ENCODE results near the gene PARD3B. TPM values are rescaled to one million over a fixed set of nuclear protein-coding genes. Genes with fewer than 3 reads are reported as not detected.

The PARD3B gene
- total RNA-seq, 1 experiment from 2014 or later, result 0.37 TPM

DNA sequence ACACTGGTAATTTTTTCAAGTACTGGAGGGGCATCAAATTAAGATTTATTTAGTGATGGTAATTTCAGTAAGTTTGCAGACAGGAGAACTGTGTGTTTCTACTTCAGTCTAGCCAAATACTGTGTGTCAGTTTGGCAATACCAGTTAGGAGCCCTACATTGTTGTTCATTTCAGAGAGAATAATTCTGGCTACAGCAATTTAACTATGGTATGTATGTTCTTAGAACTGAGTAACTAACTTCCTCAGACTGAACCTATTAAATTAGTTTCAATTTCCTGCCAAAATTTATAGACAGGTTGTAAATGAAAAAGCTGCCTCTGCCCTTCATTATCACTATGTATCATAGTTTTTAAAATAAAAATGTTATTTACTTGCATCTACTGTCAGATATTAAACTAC is 332.4 kb downstream of the PARD3B start:
- in situ Hi-C loops (cut with HindIII; ENCODE audit: low pct_unique_long_range_greater_than_20kb, low sequenced_read_pairs), result no loop called here
- DNase-seq (ENCODE audit: low read depth, low spot score), result no peak

DNA sequence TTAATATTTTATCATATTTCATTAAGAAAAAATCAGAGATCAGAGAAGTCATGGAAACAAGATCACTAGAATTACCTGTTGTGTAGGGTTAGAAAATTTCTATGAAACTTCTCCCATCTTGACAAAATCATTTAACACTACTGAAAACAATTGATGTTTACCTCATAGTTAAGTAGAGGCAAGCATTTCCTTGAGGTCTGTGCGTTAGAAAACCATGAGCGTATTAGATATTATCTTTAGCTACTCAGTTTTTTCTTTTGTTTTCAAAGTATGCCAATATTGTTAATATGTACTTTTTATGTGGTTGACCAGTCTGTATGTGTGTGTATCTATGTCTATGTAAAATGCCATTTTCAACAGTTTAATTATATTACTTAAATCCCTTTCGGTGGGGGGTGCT is 335.7 kb downstream of the PARD3B start:
- no peak for DNase-seq (ENCODE audit: low read depth, low spot score)
- in situ Hi-C loops (cut with HindIII; ENCODE audit: low pct_unique_long_range_greater_than_20kb, low sequenced_read_pairs), result no loop called here

DNA sequence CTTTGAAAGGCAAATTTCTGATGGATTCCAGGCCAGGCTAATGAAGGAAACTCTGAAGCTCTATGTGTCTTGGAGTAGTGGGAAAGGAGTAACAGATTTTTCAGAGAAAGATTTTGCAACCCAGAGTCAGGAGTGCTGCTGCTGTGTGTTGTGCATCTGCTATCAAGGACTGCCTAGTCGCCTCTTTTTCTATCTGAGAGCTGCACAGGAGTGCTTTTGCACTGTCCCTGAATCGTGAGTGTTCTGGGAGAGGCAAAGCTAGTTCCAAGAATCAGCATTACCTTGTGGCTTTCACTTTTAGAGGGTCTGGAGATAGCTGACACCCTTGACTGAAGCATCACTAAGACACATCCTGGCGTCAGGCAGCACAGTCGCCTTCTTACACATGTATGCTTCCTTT is 336.4 kb downstream of the PARD3B start:
- DNase-seq (ENCODE audit: low read depth, low spot score), result no peak
- in situ Hi-C loops (cut with HindIII; ENCODE audit: low pct_unique_long_range_greater_than_20kb, low sequenced_read_pairs), result no loop called here

DNA sequence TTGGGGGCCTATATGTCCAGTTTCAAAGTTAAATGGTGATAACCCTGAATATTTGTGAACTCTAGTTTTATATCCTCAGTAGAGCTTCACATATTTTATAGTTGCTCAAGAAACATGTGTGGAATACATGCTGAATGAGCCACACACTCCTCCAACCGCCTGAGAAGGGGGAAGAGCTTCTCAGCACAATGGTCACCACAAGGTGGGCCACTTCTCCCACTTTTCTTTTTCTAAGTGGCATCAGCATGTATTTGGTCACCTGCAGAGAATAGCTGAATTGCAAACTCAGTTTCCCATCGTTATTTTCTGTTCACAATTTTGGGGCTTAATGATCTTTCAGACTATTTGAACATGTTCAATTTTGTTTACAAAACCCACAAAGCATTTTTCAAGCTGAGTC is 340.5 kb downstream of the PARD3B start:
- in situ Hi-C loops (cut with HindIII; ENCODE audit: low pct_unique_long_range_greater_than_20kb, low sequenced_read_pairs), result no loop called here
- peak; percentile 5 for DNase-seq (ENCODE audit: low read depth, low spot score)

DNA sequence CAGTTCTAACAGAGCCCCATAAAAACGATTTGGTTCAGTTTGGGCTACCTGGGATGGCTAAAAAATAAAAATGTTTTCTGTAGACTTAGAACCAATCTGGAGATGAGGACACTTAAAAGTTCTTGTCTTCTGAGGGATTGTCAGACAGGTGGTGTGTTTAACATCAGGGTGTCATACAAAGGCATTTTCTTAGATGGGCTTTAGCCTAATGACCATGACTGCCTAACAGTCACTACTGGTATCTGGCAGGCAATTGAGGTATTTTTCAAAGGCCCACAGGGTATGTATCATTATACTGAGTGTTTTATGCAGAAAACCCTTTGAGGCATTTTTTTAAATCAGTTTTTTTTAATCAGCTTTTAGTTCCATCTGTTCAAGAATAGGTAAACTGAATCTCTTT is 341.4 kb downstream of the PARD3B start:
- in situ Hi-C loops (cut with HindIII; ENCODE audit: low pct_unique_long_range_greater_than_20kb, low sequenced_read_pairs), result no loop called here
- DNase-seq (ENCODE audit: low read depth, low spot score), result no peak

DNA sequence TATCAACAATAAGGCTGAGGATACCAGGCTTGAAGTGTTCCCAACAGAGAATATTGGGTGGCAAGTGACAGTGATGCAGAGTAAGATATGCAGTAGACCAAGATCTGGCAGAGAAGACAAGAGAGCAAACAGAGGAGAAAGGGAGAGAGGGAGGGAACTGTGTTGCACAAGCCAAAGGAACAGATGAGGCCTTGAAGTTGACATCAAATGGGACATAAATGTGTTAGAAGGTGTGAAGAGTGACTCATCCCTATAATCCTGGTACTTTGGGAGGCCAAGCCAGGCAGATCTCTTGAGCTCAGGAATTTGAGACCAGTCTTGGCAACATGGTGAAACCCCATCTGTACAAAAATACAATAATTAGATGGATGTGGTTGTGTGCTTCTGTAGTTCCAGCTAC is 342.9 kb downstream of the PARD3B start:
- in situ Hi-C loops (cut with HindIII; ENCODE audit: low pct_unique_long_range_greater_than_20kb, low sequenced_read_pairs), result no loop called here
- no peak for DNase-seq (ENCODE audit: low read depth, low spot score)

DNA sequence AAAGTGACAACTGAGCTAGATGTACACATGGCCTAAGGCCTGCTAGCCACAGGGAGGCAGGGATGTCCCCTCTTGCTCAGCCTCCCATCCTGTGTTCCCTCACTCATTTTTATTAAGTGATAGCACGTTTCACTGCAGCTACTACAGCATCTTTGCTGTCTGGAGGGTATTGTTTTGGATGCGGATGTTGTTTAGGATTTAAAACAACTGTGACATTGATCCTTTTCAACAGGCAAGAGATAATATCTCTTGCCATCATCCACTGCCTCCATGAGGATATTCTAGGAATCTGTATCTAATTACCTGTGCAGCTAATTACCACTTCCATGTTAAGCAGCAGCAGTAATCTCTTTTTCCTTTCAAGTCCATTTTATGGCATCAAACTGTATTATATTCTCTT is 345.4 kb downstream of the PARD3B start:
- no peak for DNase-seq (ENCODE audit: low read depth, low spot score)
- in situ Hi-C loops (cut with HindIII; ENCODE audit: low pct_unique_long_range_greater_than_20kb, low sequenced_read_pairs), result no loop called here

DNA sequence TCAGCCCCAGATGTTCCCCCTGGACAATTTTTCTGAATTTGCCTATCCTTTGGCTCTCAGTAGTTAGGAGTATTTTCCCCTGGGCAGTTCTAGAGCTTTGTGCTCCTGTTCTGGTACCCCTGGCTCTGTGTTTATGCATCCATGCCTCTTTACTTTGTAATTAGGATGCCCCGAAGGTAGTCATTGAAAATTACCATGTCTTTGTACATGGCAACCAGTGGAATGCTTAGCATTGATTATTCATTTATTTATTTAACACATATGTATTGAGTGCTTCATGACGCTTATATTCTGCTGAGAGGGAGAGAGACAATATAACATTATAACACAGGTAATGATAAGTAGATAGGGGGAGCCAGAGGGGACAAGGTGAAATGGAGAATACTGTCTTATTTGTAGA is 346.5 kb downstream of the PARD3B start:
- no peak for DNase-seq (ENCODE audit: low read depth, low spot score)
- in situ Hi-C loops (cut with HindIII; ENCODE audit: low pct_unique_long_range_greater_than_20kb, low sequenced_read_pairs), result no loop called here

DNA sequence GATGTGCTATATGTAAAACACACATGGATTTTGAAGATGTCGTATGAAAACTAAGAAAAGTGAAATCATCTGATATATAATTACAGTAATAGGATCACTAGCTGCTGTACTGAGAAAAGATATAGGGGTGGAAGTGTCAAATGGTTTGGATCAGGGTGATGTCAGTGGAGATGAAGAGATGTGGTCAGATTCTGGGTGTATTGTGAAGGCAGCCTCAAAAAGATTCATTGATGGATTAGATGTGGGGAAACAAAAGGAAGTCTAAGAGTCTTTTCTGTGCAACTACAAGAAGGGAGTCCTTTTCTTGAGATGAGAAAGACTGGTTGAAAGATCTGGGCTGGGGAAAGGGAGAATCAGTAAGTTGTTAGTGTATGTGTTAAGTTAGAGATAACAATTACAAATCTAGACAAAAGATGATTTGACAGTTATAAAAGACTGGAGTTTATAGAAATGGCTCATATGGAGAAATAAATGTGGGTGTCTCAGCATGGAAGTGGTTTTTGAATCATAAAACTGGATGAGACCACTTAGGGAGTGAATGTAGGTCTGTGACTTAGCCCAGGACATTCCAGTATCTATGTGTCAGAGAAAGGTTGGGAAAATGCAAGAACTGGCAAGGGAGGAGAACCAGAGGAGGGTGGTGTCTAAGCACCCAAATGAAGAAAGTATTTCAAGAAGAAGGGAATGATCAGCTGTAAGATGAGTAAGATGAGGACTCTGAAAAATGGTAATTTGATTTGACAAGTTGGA is 347.4 kb downstream of the PARD3B start:
- DNase-seq (ENCODE audit: low read depth, low spot score), result no peak
- in situ Hi-C loops (cut with HindIII; ENCODE audit: low pct_unique_long_range_greater_than_20kb, low sequenced_read_pairs), result no loop called here

DNA sequence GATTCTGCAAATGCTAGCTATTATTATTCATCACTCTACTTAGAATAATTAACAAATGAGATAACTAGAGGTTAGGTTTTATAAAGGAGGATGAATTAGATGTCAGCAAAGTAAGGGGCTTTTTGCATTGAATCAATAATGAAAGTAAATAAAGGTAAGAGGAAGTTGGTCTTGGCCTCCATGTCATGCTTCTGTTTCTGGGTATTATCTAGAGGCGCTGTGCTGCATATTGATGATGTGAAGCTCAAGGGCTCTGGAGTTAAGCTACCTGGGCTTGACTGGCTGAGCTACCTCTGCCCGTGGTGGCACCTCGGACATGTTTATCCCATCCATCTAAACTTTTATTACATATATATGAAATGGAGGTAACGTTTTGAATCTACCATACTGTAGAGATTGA is 350.9 kb downstream of the PARD3B start:
- DNase-seq (ENCODE audit: low read depth, low spot score), result no peak
- in situ Hi-C loops (cut with HindIII; ENCODE audit: low pct_unique_long_range_greater_than_20kb, low sequenced_read_pairs), result no loop called here

DNA sequence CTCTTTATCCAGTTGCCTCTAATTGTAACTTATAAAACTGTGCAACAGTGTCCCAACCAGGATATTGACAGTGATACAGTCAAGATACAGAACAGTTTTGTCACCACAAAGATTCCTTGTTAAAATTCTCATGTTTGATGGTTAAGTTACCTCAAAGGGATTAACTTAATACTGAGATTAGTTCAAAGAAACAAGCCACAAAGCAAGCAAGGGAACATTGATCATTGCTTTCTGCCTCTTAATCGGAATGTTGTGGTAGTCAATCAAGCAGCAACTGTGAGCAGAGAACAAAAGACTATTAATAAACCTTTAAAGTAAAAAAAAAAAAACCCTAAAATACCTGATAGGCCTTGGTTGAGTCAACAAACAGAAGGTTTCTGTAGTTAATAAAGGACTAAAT is 352.3 kb downstream of the PARD3B start:
- in situ Hi-C loops (cut with HindIII; ENCODE audit: low pct_unique_long_range_greater_than_20kb, low sequenced_read_pairs), result no loop called here
- DNase-seq (ENCODE audit: low read depth, low spot score), result no peak

DNA sequence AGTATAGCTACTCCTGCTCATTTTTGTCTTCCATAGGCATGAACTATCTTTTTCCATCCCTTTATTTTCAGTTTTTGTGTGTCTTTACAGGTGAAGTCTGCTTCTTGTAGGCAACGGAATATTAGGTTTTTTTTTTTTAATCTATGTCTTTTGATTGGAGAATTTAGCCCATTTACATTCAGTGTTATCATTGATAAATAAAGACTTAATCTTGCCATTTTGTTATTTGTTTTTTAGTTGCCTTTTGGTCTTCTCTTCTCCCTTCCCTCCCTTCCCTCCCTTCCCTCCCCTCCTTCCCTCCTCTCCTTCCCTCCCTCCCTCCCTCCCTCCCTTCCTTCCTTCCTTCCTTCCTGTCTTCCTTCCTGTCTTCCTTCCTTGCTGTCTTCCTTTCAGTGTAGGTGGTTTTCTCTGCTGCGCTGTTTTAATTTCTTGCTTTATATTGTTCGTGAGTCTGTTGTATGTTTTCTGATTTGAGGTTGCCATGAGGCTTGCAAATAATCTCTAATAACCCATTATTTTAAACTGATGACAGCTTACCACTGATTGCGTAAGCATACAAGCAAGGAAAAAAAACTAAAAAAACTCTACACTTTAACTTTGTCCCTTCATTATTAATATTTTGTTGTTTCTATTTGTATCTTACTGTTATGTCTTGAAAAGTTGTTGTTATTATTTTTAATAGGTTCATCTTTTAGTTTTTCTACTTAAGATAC is 353.8 kb downstream of the PARD3B start:
- in situ Hi-C loops (cut with HindIII; ENCODE audit: low pct_unique_long_range_greater_than_20kb, low sequenced_read_pairs), result no loop called here
- DNase-seq (ENCODE audit: low read depth, low spot score), result no peak

DNA sequence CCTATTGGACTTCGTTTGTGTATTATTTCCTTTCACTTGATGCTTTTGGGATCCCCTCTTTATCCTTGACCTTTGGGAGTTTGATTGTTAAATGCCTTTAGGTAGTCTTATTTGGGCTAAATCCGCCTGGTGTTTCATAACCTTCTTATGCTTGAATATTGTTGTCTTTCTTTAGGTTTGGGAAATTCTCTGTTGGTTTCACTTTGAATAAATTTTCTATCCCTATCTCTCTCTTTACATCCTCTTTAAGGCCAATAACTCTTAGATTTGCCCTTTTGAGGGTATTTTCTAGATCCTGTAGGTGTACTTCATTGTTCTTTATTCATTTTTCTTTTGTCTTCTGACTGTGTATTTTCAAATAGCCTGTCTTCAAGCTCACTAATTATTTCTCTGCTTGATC is 354.7 kb downstream of the PARD3B start:
- no peak for DNase-seq (ENCODE audit: low read depth, low spot score)
- in situ Hi-C loops (cut with HindIII; ENCODE audit: low pct_unique_long_range_greater_than_20kb, low sequenced_read_pairs), result no loop called here

DNA sequence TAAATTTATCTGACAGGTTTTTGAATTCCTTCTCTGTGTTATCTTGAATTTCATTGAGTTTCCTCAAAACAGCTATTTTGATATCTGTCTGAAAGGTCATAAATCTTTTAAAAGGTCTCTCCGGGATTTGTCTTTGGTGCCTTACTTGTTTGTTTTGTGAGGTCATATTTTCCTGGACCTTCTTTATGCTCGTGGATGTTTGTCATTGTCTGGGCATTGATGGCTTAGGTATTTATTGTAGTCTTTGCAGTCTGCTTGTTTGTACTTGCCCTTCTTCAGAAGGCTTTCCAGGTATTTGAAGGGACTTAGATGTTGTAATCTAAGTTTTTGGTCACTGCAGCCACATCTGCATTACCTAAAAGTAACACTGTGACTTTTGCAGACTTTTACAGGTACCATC is 355.2 kb downstream of the PARD3B start:
- in situ Hi-C loops (cut with HindIII; ENCODE audit: low pct_unique_long_range_greater_than_20kb, low sequenced_read_pairs), result no loop called here
- no peak for DNase-seq (ENCODE audit: low read depth, low spot score)

DNA sequence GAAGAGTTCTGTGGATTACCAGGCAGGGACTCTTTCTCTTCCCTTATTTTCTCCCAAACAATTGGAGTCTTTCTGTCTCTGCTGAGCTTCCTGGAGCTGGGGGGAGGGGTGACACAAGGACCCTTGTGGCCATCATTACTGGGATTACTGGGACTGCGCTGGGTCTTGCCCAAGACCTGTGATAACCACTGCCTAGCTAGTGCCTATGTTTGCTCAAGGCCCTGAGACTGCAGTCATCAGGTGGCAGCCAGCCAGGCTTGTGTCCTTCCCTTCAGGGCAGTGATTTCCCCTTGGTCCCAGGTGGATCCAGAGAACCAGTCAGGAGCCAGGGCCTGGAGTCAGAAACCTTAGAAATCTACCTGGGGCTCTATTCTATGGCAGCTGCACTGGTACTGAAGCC is 355.6 kb downstream of the PARD3B start:
- in situ Hi-C loops (cut with HindIII; ENCODE audit: low pct_unique_long_range_greater_than_20kb, low sequenced_read_pairs), result no loop called here
- DNase-seq (ENCODE audit: low read depth, low spot score), result no peak

DNA sequence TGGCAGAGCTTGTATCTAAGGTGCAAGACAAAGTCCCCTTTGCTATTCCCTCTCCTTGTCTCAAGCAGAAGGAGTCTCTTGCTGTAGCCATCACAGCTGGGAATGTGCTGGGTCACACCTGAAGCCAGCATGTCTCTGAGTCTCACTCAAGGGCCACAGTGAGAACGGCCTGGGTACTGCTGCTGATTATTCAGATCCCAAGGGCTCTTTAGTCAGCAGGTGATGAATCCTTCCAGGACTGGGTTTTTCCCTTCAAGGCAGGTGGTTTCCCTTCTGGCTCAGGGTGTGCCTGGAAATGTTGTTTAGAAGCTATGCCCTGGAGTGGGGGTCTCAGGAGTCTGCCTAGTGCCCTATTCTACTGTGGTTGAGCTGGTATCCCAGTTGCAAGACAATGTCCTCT is 356.3 kb downstream of the PARD3B start:
- DNase-seq (ENCODE audit: low read depth, low spot score), result no peak
- in situ Hi-C loops (cut with HindIII; ENCODE audit: low pct_unique_long_range_greater_than_20kb, low sequenced_read_pairs), result no loop called here

DNA sequence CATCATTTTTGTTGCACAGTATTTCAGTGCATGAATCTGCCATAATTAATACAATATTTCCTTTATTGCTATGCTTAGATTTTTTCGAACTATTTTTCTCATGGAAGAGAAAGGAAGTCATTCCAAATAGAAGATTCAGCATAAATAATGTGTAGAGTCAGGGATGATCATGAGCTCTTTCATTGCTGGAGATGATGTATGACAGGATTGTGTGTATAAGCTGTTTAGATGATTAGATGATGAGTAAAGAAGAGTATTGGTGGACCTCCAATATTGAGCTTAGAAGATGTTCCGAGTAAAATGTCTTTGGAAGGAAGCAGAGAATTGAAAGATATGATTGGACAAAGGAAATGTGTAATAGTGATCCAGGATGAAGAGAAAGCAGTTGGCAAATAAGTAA is 364.5 kb downstream of the PARD3B start:
- in situ Hi-C loops (cut with HindIII; ENCODE audit: low pct_unique_long_range_greater_than_20kb, low sequenced_read_pairs), result no loop called here
- DNase-seq (ENCODE audit: low read depth, low spot score), result no peak

DNA sequence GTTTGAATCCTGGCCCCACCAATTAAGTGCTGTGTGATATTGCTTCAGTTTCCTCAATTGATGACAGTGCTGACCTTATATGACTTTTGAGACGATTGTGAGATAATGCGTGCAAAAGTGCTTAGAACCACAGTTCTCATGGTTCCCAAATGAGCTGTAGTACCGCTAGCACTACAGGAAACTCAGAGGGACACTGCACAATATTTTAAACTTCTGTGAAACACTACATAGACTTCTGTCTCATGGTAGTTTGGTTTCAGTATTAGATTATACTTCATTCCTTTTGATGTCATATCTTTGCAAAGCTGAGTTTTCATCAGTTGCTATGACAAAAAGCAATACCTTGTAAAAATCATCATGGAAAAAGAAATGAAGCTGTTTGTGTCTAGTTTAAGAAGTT is 368.0 kb downstream of the PARD3B start:
- DNase-seq (ENCODE audit: low read depth, low spot score), result no peak
- in situ Hi-C loops (cut with HindIII; ENCODE audit: low pct_unique_long_range_greater_than_20kb, low sequenced_read_pairs), result no loop called here

DNA sequence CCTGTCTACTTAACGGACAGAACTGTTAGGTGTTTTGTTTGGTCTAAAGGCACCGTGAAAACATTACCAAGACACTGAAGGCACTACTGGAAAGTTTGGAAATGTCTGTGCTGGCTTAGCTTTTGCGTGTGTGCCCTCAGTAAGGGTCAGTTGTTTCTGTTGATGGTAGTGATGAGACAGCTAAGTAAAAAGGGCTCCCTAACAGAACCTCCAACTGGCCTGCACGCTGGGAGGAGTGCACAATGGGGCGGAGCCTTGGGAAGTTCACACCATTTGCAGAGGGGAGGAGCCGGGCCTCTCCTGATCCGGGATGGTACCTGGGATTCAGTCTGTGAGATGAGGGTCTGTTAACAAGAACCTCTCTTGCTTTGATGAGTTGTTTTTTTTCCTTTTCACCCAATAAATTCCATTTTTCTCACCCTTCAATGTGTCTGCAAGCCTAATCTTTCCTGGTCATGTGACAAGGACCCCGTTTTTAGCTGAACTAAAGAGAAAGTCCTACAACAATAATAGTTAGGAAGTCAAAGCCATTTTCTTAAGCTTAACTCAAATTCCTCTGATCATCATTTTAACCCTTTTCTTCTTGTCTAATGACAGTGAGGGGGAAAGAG is 368.7 kb downstream of the PARD3B start:
- in situ Hi-C loops (cut with HindIII; ENCODE audit: low pct_unique_long_range_greater_than_20kb, low sequenced_read_pairs), result no loop called here
- peak; percentile 8 for DNase-seq (ENCODE audit: low read depth, low spot score)
